IMR-90 (cell line): ENCODE measurements around the gene STARD3. TPM values are rescaled to one million over a fixed set of nuclear protein-coding genes. Genes with fewer than 3 reads are reported as not detected.

ENCODE experiments used
- ATAC-seq: fragments of 200-7000 bp; cut with Tn5 transposase; 2 replicates; pipeline ENCODE4 v1.9.1; 2020; ENCODE audit warnings: low read depth, mild to moderate bottlenecking, moderate library complexity
- BruUV-seq: library from RNA; stranded (reverse); fragments of 400-500 nt; replicated peaks from 2 replicates; lab custom pipeline; 2021; lab: Mats Ljungman, UMichigan
- CTCF ChIA-PET: fragments of 300-600 bp; formaldehyde crosslinking; extraction: SDS; loops from one replicate; lab custom pipeline; 2021; ENCODE audit warnings: antibody characterized with exemption; lab: Yijun Ruan, JAX
- POLR2A ChIA-PET: fragments of 300-600 bp; sonication (Branson Sonifier 250); formaldehyde crosslinking; loops from one replicate; lab custom pipeline; 2022; ENCODE audit warnings: antibody characterized with exemption; ENCODE audit not compliant: unreplicated experiment; lab: Charles Lee
- DNase-seq: peaks from one replicate; pipeline ENCODE4 v3.0.0; 2013
- H2AFZ ChIP-seq: replicated peaks from 2 replicates; pipeline ENCODE3; 2013; ENCODE audit warnings: low read length, mild to moderate bottlenecking; ENCODE audit not compliant: poor library complexity
- H2AK5ac ChIP-seq: 2 replicates; pipeline ENCODE4 v1.6.1; 2013; ENCODE audit warnings: low read depth, low read length, inconsistent platforms
- H2AK9ac ChIP-seq: replicated peaks from 2 replicates; pipeline ENCODE3; 2013; ENCODE audit warnings: mild to moderate bottlenecking, low read depth, low read length, moderate library complexity; ENCODE audit not compliant: poor library complexity
- H2BK120ac ChIP-seq: 2 replicates; pipeline ENCODE4 v1.6.1; 2013; ENCODE audit warnings: low read depth, low read length, inconsistent platforms
- H2BK15ac ChIP-seq: 3 replicates; pipeline ENCODE4 v1.6.1; 2013; ENCODE audit warnings: low read depth, low read length, inconsistent platforms
- H2BK20ac ChIP-seq: 2 replicates; pipeline ENCODE4 v1.6.1; 2013; ENCODE audit warnings: low read depth, mild to moderate bottlenecking, inconsistent platforms, low read length, moderate library complexity
- H2BK5ac ChIP-seq: 2 replicates; pipeline ENCODE4 v1.6.1; 2013; ENCODE audit warnings: mild to moderate bottlenecking, low read depth, low read length, inconsistent platforms; ENCODE audit not compliant: poor library complexity, severe bottlenecking
- H3K14ac ChIP-seq: replicated peaks from 2 replicates; pipeline ENCODE4 v1.6.1; 2013; ENCODE audit warnings: low read depth, low read length, inconsistent platforms
- H3K18ac ChIP-seq: 2 replicates; pipeline ENCODE4 v1.6.1; 2013; ENCODE audit warnings: low read depth, low read length, control low read depth
- H3K23ac ChIP-seq: 2 replicates; pipeline ENCODE4 v1.6.1; 2013; ENCODE audit warnings: low read depth, low read length, inconsistent platforms
- H3K27ac ChIP-seq: 2 replicates; pipeline ENCODE4 v1.5.1; 2013; ENCODE audit warnings: mild to moderate bottlenecking, control low read depth, low read length; ENCODE audit not compliant: insufficient read depth
- H3K27me3 ChIP-seq: 2 replicates; pipeline ENCODE4 v1.6.1; 2013; ENCODE audit warnings: low read length; ENCODE audit not compliant: control insufficient read depth, insufficient read depth
- H3K36me3 ChIP-seq: 2 replicates; pipeline ENCODE4 v1.6.1; 2013; ENCODE audit warnings: low read length, mixed read lengths; ENCODE audit not compliant: control insufficient read depth, insufficient read depth
- H3K4ac ChIP-seq: 2 replicates; pipeline ENCODE4 v1.6.1; 2013; ENCODE audit warnings: low read depth, low read length, inconsistent platforms
- H3K4me1 ChIP-seq: 2 replicates; pipeline ENCODE4 v1.6.1; 2013; ENCODE audit warnings: low read length, mixed read lengths; ENCODE audit not compliant: control insufficient read depth, insufficient read depth
- H3K4me2 ChIP-seq: 2 replicates; pipeline ENCODE4 v1.6.1; 2013; ENCODE audit warnings: low read depth, mild to moderate bottlenecking, control low read depth, low read length, moderate library complexity
- H3K4me3 ChIP-seq: 2 replicates; pipeline ENCODE4 v1.5.1; 2013; ENCODE audit warnings: low read depth, mild to moderate bottlenecking, control low read depth, low read length, moderate library complexity; ENCODE audit not compliant: insufficient read depth
- H3K56ac ChIP-seq: 2 replicates; pipeline ENCODE4 v1.6.1; 2013; ENCODE audit warnings: low read length, inconsistent platforms; ENCODE audit not compliant: insufficient read depth; ENCODE audit errors: extremely low read depth
- H3K79me1 ChIP-seq, 2 experiments: 2 replicates each; pipeline ENCODE4 v1.6.1; 2013; ENCODE audit warnings: low read length in 2 of 2, inconsistent platforms in 1 of 2, low read depth in 1 of 2
- H3K9ac ChIP-seq: 2 replicates; pipeline ENCODE4 v1.6.1; 2013; ENCODE audit warnings: low read depth, low read length, control low read depth
- H3K9me1 ChIP-seq: 2 replicates; pipeline ENCODE4 v1.6.1; 2013; ENCODE audit warnings: low read length, inconsistent platforms; ENCODE audit not compliant: insufficient read depth
- H3K9me3 ChIP-seq: 2 replicates; pipeline ENCODE4 v1.6.1; 2013; ENCODE audit warnings: low read length; ENCODE audit not compliant: control insufficient read depth, insufficient read depth
- H4K20me1 ChIP-seq: 2 replicates; pipeline ENCODE4 v1.6.1; 2013; ENCODE audit warnings: low read length, inconsistent platforms; ENCODE audit not compliant: insufficient read depth
- H4K5ac ChIP-seq: 2 replicates; pipeline ENCODE4 v1.6.1; 2013; ENCODE audit warnings: mild to moderate bottlenecking, low read depth, low read length, control low read depth
- H4K8ac ChIP-seq, 2 experiments: 2 replicates each; pipeline ENCODE4 v1.6.1; 2013; ENCODE audit warnings: low read depth in 2 of 2, low read length in 2 of 2, control low read depth in 1 of 2, inconsistent platforms in 1 of 2
- H4K91ac ChIP-seq: 2 replicates; pipeline ENCODE4 v1.6.1; 2013; ENCODE audit warnings: low read depth, low read length, inconsistent platforms; ENCODE audit not compliant: insufficient read depth
- CEBPB ChIP-seq: IDR thresholded peaks from 2 replicates; pipeline ENCODE4 v1.6.1; 2012; ENCODE audit warnings: low read depth, low read length, improper control_type of control experiment
- MXI1 ChIP-seq: IDR thresholded peaks from 2 replicates; pipeline ENCODE4 v1.6.1; 2012; ENCODE audit warnings: low read depth, mild to moderate bottlenecking, low read length, moderate library complexity, borderline replicate concordance
- WGBS, 2 experiments: methylation state at CpG; one replicate each; pipeline versions ENCODE4 v1.1.5 to v1.1.7; 2013; ENCODE audit warnings: missing lambda C conversion rate in 2 of 2; ENCODE audit not compliant: insufficient read length in 1 of 2; ENCODE audit errors: extremely low coverage in 2 of 2; 5-methylcytosine and 5-hydroxymethylcytosine counted together
- dilution Hi-C: fragments of 300-500 bp; cut with HindIII; formaldehyde crosslinking; loops from one replicate; pipeline ENCODE4 v1.14.3; 2018; ENCODE audit warnings: low sequenced_read_pairs; ENCODE audit not compliant: unreplicated experiment
- in situ Hi-C: fragments of 300-500 bp; cut with MboI; formaldehyde crosslinking; loops from 3 replicates; pipeline ENCODE4 v1.14.3; 2019; ENCODE audit warnings: low sequenced_read_pairs, inconsistent platforms, mixed read lengths
- intact Hi-C: fragments of 100-400 bp; cut with micrococcal nuclease; formaldehyde crosslinking; loops from 2 replicates; pipeline ENCODE4 v1.10.0; 2022
- polyA plus RNA-seq, 3 experiments: library from polyadenylated mRNA; depleted of rRNA; stranded (reverse); fragments of >200 nt; gene quantifications; 2 replicates each; pipeline ENCODE4 v1.2.3, GENCODE V29; 2012; ENCODE audit warnings: low replicate concordance in 1 of 3
- total RNA-seq: library from RNA; depleted of rRNA; stranded (reverse); fragments of >200 nt; gene quantifications from 2 replicates; pipeline ENCODE4 v1.2.3, GENCODE V29; 2012

The STARD3 gene
- total and polyA plus RNA-seq, 2 of the 4 experiments (the other 2 are of a cell fraction) = 8.1 to 50.4 TPM

GRCh38 chr17:39701784-39702422 lies 65.0 kb downstream of the STARD3 start:
- Histone ChIP-seq H4K20me1 (peaks cover 54% of the 10 kb centered on the region), H2BK20ac (no peak overlapping the region), H3K14ac (peak overlapping the region; percentile 28; the same call in 1 of the 2 replicates), H2AFZ (peak overlapping the region; percentile 73), H3K4me2 (peak overlapping the region; percentile 99; the same call in 1 of the 2 replicates), H3K9me1 (peaks cover 20% of the 10 kb centered on the region), H4K5ac (no peak overlapping the region), H3K56ac (no peak overlapping the region), H2BK120ac (no peak overlapping the region), H2BK5ac (no peak overlapping the region), H3K27ac (no peak overlapping the region), H2BK15ac (no peak overlapping the region), H3K4me3 (no peak overlapping the region), H3K9ac (no peak overlapping the region), H3K9me3 (no peaks in the 10 kb centered on the region), H3K18ac (no peak overlapping the region), H2AK9ac (peak overlapping the region; percentile 65), H4K8ac (no peak overlapping the region), H4K91ac (no peak overlapping the region), H2AK5ac (peak overlapping the region; percentile 61), H3K36me3 (peaks cover under 1% of the 10 kb centered on the region; the same call in 1 of the 2 replicates), H3K4ac (peak overlapping the region; percentile 38; the same call in 1 of the 2 replicates), H3K79me1 (peaks cover 0 to 69% of the 10 kb centered on the region in 2 experiments; a peak in 3 of 4 replicates), H3K27me3 (no peaks in the 10 kb centered on the region), H3K4me1 (peaks cover 21% of the 10 kb centered on the region), H3K23ac (peak overlapping the region; percentile 39)
- ATAC-seq = no peak
- CTCF ChIA-PET = no interaction called here
- dilution Hi-C loops (no loop called here), in situ Hi-C loops (no loop called here), intact Hi-C loops (no loop called here)
- TF ChIP-seq MXI1 = no peak
- no peak for TF ChIP-seq CEBPB
- no CpG with 5 or more reads among the region's 4 CpGs for WGBS, 2 experiments
- POLR2A ChIA-PET = no interaction called here
- DNase-seq = no peak
- no TSS peak for BruUV-seq
